Activated T-cell treated with anti-CD3 and anti-CD28 coated beads, Interleukin-2, amount 50 U/mL, for 24 hours (primary cell): ENCODE data around the gene BSCL2.
A peak's percentile ranks its signal among the peaks of the same experiment; 100 is the strongest.

ENCODE experiments used
- DNase-seq: peaks from one replicate; pipeline ENCODE4 v3.0.0-alpha.2; 2020
- H3K27ac Mint-ChIP-seq: 2 replicates; pipeline ENCODE4 v1.8.0; 2020; ENCODE audit warnings: mild to moderate bottlenecking, mixed read lengths
- H3K27me3 Mint-ChIP-seq: 2 replicates; pipeline ENCODE4 v1.8.0; 2020; ENCODE audit warnings: mixed read lengths
- H3K36me3 Mint-ChIP-seq: 2 replicates; pipeline ENCODE4 v1.8.0; 2020; ENCODE audit warnings: low read depth, mixed read lengths
- H3K4me1 Mint-ChIP-seq: 2 replicates; pipeline ENCODE4 v1.8.0; 2020; ENCODE audit warnings: low read depth, mixed read lengths
- H3K4me3 Mint-ChIP-seq: 2 replicates; pipeline ENCODE4 v1.8.0; 2020; ENCODE audit warnings: mild to moderate bottlenecking, moderate library complexity, mixed read lengths
- H3K9me3 Mint-ChIP-seq: 2 replicates; pipeline ENCODE4 v1.8.0; 2020; ENCODE audit warnings: mixed read lengths

BSCL2 gene

DNA sequence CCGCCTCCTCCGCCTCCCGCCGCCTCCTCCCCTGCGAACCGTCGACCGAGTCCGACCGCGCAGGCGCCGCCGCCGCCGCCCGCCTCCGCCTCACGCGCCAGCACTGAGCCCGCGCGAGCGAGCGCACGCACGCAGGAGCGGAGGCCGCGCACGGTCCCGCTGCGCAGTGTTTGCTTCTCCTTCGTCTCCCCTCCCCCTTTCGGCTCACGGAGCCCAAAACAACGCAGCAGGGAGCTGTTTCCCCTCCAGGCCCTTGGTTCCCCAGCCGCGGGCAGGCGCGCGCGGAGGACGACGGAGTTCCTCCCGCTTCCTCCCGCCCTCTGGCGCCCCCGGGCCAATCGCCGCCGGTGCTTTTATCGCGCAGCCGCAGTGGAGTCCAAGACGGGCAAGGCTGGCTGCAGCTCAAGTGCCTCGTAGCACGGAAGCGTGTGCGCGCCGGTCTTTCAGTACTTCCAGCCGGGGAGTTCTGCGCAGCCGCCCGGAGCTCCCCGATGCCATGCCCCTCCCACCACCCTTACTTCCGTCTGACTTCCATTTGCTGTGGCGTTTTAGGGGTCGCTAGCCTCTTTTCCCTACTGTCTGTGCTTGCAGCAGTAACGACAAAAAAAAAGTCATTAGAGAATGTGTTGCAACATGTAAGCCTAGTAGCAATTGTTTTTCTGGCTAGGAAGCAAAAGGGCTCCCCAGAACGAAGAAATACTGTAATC, 20.1 kb upstream of the BSCL2 start, which contains the start of gene HNRNPUL2:
Gene HNRNPUL2 (minus strand): TSS at position 293 of the 707 bp plus-strand sequence. CDS start 301 bp downstream, outside the sequence.
- peak within 1 kb of the TSS; percentile 100 for H3K27ac Mint-ChIP-seq
- H3K4me3 Mint-ChIP-seq: peak within 1 kb of the TSS; percentile 98
- DNase-seq: peak; percentile 98
- H3K36me3 Mint-ChIP-seq: peaks cover 72% of the 10 kb centered on the region
- H3K27me3 Mint-ChIP-seq: no peaks in the 10 kb centered on the region
- H3K9me3 Mint-ChIP-seq: no peaks in the 10 kb centered on the region
- H3K4me1 Mint-ChIP-seq: peaks cover 44% of the 10 kb centered on the region

DNA sequence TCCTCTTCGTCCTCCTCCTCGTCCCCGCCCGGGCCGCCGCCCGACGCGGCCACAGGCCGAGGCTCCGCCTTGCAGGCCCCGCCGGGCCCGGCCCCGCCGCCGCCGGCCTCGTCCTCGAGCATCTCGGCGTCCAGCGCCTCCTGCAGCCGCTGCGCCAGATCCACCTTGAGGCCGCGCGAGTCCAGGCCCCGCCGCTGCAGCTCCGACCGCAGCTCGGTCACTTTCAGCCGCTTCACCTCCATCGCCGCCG, 19.6 kb upstream of the BSCL2 start:
- H3K36me3 Mint-ChIP-seq: peaks cover 77% of the 10 kb centered on the region
- H3K27me3 Mint-ChIP-seq: no peaks in the 10 kb centered on the region
- peaks cover 48% of the 10 kb centered on the region for H3K4me1 Mint-ChIP-seq
- peak overlapping the region; percentile 100 for H3K27ac Mint-ChIP-seq
- no peak for DNase-seq
- peak overlapping the region; percentile 98 for H3K4me3 Mint-ChIP-seq
- H3K9me3 Mint-ChIP-seq: no peaks in the 10 kb centered on the region

DNA sequence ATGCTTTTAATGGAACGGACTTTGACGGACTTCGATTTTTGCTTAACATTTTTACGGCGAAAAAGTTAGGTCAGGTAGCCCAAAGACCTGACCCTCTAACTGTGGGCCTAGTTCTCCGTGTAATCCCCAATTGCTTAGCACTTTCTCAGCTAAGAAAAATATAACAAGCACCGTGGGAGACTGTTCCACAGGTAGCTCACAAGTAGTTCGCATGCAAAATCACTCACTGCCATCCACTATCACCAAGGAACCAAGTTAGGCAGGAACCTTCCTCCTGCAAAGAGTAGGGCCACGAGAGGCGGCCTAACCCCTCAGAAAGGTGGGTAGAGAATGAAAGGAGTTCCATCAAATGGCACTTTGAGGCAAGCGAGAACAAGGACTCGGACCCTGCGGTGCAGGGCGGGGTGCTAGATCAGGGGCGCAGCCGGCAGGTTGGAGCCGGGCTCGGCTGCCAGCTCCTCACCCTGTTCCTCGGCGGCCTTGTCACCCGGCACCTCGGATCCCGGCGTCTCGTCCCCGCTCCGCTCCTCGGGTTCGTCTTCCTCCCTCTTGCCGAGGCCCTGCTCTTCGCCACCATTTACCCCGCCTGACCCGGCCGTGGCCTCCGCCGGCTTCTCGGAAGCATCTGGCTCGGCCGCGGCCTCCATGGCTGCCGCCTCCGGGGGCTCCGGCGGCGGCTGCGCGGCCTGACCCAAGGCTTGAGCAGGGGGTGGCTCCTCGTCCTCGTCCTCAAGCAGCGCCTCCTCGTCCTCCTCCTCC, 19.1 kb upstream of the BSCL2 start:
- Mint-ChIP-seq H3K27ac (peak overlapping the region; percentile 100), H3K9me3 (no peaks in the 10 kb centered on the region), H3K4me3 (peak overlapping the region; percentile 98), H3K27me3 (no peaks in the 10 kb centered on the region), H3K36me3 (peaks cover 78% of the 10 kb centered on the region), H3K4me1 (peaks cover 51% of the 10 kb centered on the region)
- DNase-seq: peak; percentile 63

DNA sequence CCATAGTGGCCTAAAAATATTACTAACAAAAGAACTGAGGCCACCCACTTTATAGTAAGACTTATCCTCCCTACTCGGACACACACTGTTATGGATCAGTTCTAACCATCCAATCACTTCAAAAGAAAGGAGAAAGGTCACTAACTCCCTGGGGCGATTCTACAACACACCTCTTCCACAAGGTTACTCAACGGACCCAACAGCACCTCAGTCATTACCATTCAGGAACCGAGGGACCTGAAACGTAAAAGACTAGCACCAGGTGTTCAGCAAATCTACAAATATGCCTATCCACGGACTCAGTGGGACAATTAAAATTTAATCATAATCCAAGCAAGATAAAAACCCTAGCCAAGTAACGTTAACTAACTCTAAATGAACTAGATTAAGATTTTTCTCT, 18.4 kb upstream of the BSCL2 start:
- DNase-seq: no peak
- Mint-ChIP-seq H3K4me3 (peak overlapping the region; percentile 98), H3K9me3 (no peaks in the 10 kb centered on the region), H3K27me3 (no peaks in the 10 kb centered on the region), H3K4me1 (peaks cover 52% of the 10 kb centered on the region), H3K36me3 (peaks cover 81% of the 10 kb centered on the region), H3K27ac (peak overlapping the region; percentile 100)

- H3K9me3 Mint-ChIP-seq: no peaks in the 10 kb centered on the region
- peaks cover 53% of the 10 kb centered on the region for H3K4me1 Mint-ChIP-seq
- no peak for DNase-seq
- H3K27me3 Mint-ChIP-seq: no peaks in the 10 kb centered on the region
- peak overlapping the region; percentile 100 for H3K27ac Mint-ChIP-seq
- peak overlapping the region; percentile 98 for H3K4me3 Mint-ChIP-seq
- peaks cover 89% of the 10 kb centered on the region for H3K36me3 Mint-ChIP-seq
Measured at GRCh38 chr11:62724171-62724570, 16.9 kb upstream of the BSCL2 start.

DNA sequence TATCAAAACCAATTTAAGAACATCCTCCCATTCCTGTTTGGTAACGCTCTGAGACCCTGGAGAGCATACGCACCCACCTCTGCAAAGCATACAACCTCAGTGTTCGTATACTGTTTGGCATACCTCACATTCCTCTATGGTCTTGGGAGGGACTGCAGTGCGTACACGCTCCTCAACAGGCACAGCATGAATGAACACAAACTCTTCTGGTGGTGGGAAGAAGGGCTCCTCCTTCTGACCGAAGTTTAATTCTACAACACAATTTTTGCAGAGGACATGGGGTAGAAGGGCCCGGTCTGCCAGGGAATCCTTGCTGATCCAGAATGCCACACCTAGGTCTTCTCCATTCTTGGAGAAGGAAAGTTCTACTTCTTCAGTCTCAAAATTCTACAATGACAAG, 14.8 kb upstream of the BSCL2 start:
- Mint-ChIP-seq H3K4me3 (no peak overlapping the region), H3K36me3 (peaks cover 97% of the 10 kb centered on the region), H3K9me3 (no peaks in the 10 kb centered on the region), H3K4me1 (peaks cover 61% of the 10 kb centered on the region), H3K27me3 (no peaks in the 10 kb centered on the region), H3K27ac (peak overlapping the region; percentile 74)
- DNase-seq: no peak

DNA sequence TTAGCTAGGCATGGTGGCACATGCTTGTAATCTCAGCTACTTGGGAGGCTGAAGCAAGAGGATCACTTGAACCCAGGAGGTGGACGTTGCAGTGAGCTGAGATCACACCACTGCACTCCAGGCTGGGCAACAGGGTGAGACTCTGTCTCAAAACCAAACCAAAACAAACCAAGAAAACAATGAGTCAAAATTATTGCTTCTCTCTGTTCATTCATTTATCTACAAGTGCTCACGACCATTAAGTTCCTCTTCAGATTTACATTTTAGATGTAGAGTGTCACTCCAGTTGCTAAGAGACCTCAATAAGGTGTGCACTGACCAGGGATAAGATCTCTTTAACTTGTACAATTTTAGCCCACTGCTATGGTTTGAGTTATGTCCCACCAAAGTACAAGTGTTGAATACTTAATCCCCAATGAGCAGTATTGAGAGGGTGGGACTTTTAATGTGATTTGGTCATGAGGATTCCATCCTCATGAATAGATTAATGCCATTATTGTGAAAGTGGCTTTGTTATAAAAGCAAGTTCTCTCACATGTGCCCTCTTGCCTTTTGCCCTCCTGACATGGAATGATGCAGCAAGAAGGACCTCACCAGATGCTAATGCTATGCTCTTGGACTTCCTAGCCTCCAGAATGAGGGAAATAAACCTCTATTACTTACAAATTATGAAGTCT, 12.2 kb upstream of the BSCL2 start:
- Mint-ChIP-seq H3K4me3 (no peak overlapping the region), H3K9me3 (no peaks in the 10 kb centered on the region), H3K27me3 (no peaks in the 10 kb centered on the region), H3K36me3 (peaks cover 99% of the 10 kb centered on the region), H3K27ac (peak overlapping the region; percentile 77), H3K4me1 (peaks cover 63% of the 10 kb centered on the region)
- DNase-seq: no peak

DNA sequence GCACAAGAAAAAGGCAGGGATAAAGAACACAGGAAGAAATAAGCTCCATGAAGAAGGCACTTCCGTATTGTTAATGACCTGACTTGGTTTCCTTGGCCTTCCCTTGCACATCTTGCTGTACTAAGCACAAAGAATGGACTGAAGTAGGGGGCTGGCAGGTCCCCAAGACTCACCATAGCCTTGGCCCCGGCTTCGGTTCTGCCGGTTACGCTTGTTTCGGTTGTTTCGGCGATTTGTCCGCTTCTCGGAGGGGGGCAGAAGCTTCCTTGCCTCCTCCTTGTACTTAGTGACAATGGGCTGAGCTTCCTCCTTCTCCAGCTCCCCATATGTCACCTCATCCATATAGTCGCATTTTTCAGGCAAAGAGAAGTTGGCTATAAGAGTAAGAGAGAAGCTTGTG, 9.6 kb upstream of the BSCL2 start:
- H3K27ac Mint-ChIP-seq: peak overlapping the region; percentile 83

DNA sequence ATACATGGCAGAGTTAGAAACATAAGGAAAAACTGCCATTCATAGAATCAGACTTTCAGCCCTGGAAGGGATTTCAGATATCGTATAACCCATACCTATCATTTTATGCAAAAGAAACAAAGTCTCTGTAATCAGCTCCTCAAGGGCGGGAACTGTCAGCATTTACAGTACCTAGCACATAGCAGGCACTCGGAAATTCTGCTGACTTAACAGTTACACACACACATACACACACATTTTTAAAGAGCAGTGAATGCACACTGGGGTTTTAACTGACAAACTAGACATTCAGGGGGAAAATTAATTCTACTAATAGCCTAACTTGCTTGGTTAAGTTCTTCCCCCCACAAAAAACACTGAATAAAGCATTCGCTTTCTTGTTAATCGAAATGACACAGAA, 9.0 kb upstream of the BSCL2 start:
- DNase-seq: no peak
- Mint-ChIP-seq H3K27me3 (no peaks in the 10 kb centered on the region), H3K9me3 (no peaks in the 10 kb centered on the region), H3K36me3 (peaks cover 97% of the 10 kb centered on the region), H3K4me1 (peaks cover 57% of the 10 kb centered on the region), H3K27ac (peak overlapping the region; percentile 81), H3K4me3 (no peak overlapping the region)

More for the DNA sequence above, 9.6 kb upstream of the BSCL2 start:
- Mint-ChIP-seq H3K27me3 (no peaks in the 10 kb centered on the region), H3K4me3 (no peak overlapping the region), H3K9me3 (no peaks in the 10 kb centered on the region), H3K36me3 (peaks cover 97% of the 10 kb centered on the region), H3K4me1 (peaks cover 63% of the 10 kb centered on the region)
- DNase-seq: no peak

- Mint-ChIP-seq H3K27me3 (no peaks in the 10 kb centered on the region), H3K36me3 (peaks cover 97% of the 10 kb centered on the region), H3K4me1 (peaks cover 56% of the 10 kb centered on the region), H3K4me3 (no peak overlapping the region), H3K9me3 (no peaks in the 10 kb centered on the region), H3K27ac (peak overlapping the region; percentile 81)
- no peak for DNase-seq
Measured at GRCh38 chr11:62715150-62716130, 8.2 kb upstream of the BSCL2 start.

DNA sequence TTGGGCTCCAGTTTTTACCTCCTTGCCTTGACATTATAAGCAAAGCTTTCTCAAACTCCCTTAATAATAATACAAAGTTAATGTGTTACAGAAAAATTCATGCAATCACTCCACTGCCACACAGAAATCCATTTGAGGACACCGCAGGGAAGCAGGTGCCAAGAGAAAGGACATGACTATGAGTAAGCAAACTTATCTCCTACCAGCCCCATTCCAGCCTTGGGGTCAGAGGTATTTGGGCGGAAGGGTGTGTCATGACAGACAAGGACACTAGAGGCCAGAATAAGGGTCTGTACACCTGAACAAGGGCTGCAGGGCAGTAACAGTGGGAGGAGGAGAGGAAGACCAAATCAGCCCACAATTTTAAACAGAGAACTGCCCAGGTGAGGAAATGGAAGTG, 6.1 kb upstream of the BSCL2 start:
- DNase-seq: no peak
- Mint-ChIP-seq H3K27ac (peak overlapping the region; percentile 78), H3K27me3 (no peaks in the 10 kb centered on the region), H3K36me3 (peaks cover 95% of the 10 kb centered on the region), H3K4me3 (peak overlapping the region; percentile 36), H3K4me1 (peaks cover 65% of the 10 kb centered on the region), H3K9me3 (no peaks in the 10 kb centered on the region)

- DNase-seq: no peak
- Mint-ChIP-seq H3K4me3 (peak overlapping the region; percentile 9), H3K36me3 (peaks cover 95% of the 10 kb centered on the region)
Measured at GRCh38 chr11:62712861-62713260, 5.6 kb upstream of the BSCL2 start.

GRCh38 chr11:62712276-62712812, 5.1 kb upstream of the BSCL2 start:
- peaks cover 70% of the 10 kb centered on the region for H3K4me1 Mint-ChIP-seq
- no peaks in the 10 kb centered on the region for H3K9me3 Mint-ChIP-seq
- no peak for DNase-seq
- no peaks in the 10 kb centered on the region for H3K27me3 Mint-ChIP-seq
- peaks cover 94% of the 10 kb centered on the region for H3K36me3 Mint-ChIP-seq
- H3K4me3 Mint-ChIP-seq: no peak overlapping the region
- peak overlapping the region; percentile 78 for H3K27ac Mint-ChIP-seq

More at GRCh38 chr11:62712861-62713260, 5.6 kb upstream of the BSCL2 start:
- H3K4me1 Mint-ChIP-seq: peaks cover 66% of the 10 kb centered on the region
- H3K27ac Mint-ChIP-seq: peak overlapping the region; percentile 78
- H3K9me3 Mint-ChIP-seq: no peaks in the 10 kb centered on the region
- no peaks in the 10 kb centered on the region for H3K27me3 Mint-ChIP-seq

DNA sequence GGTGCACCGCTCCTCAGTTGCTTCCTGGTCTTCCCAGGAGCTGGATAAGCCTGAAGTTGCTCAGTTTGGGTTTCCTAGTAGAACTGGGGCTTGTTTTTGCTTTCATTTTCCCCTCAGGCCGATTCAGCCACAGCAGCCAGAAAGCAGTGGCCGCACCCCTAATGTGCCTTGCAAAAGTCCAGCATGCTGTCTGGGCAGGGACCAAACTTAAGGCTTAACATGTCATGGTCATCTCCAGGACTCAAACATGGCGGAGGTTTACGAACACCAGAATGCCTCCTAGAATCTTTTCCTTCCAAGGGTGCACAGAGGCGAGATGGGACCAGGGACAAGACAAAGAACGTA, 2.7 kb upstream of the BSCL2 start:
- peak overlapping the region; percentile 82 for H3K4me3 Mint-ChIP-seq
- H3K27ac Mint-ChIP-seq: peak overlapping the region; percentile 98
- no peaks in the 10 kb centered on the region for H3K27me3 Mint-ChIP-seq
- no peaks in the 10 kb centered on the region for H3K9me3 Mint-ChIP-seq
- peaks cover 92% of the 10 kb centered on the region for H3K36me3 Mint-ChIP-seq
- H3K4me1 Mint-ChIP-seq: peaks cover 83% of the 10 kb centered on the region
- DNase-seq: no peak
